T-helper 17 cell (primary cell): ENCODE measurements around the gene ACTR5. TPM values are rescaled to one million over a fixed set of nuclear protein-coding genes. Genes with fewer than 3 reads are reported as not detected.

Source experiments
- ATAC-seq: fragments of 150-1000 bp; cut with Tn5 transposase; 2 replicates; pipeline ENCODE4 v1.10.0; 2021; ENCODE audit warnings: mild to moderate bottlenecking, moderate library complexity
- DNase-seq, 3 donors: peaks; one replicate each; pipeline versions ENCODE4 v3.0.0 to v3.0.0-alpha.2; 2020 to 2021
- H3K9me3 ChIP-seq: one replicate; pipeline ENCODE4 v1.7.0; 2013; ENCODE audit warnings: low read length, mild to moderate bottlenecking; ENCODE audit not compliant: control insufficient read depth, poor library complexity, severe bottlenecking
- H3K27ac Mint-ChIP-seq: one replicate; pipeline ENCODE4 v1.8.0; 2022; ENCODE audit warnings: mild to moderate bottlenecking, moderate library complexity, mixed read lengths
- H3K27me3 Mint-ChIP-seq: one replicate; pipeline ENCODE4 v1.8.0; 2022; ENCODE audit warnings: mixed read lengths
- H3K36me3 Mint-ChIP-seq: one replicate; pipeline ENCODE4 v1.8.0; 2022; ENCODE audit warnings: low read depth, mixed read lengths
- H3K4me1 Mint-ChIP-seq: one replicate; pipeline ENCODE4 v1.8.0; 2022; ENCODE audit warnings: mild to moderate bottlenecking, mixed read lengths
- H3K4me3 Mint-ChIP-seq: one replicate; pipeline ENCODE4 v1.8.0; 2022; ENCODE audit warnings: mild to moderate bottlenecking, moderate library complexity, mixed read lengths
- total RNA-seq, 4 donors: library from RNA in 2 of 4; stranded (reverse) in 2 of 4; gene quantifications; one replicate each; pipeline ENCODE4 v1.2.3 and lab custom pipeline; 2022 to 2026

Gene ACTR5
- total RNA-seq, 2 donors from 2014 or later = 12.2 to 14.6 TPM

DNA sequence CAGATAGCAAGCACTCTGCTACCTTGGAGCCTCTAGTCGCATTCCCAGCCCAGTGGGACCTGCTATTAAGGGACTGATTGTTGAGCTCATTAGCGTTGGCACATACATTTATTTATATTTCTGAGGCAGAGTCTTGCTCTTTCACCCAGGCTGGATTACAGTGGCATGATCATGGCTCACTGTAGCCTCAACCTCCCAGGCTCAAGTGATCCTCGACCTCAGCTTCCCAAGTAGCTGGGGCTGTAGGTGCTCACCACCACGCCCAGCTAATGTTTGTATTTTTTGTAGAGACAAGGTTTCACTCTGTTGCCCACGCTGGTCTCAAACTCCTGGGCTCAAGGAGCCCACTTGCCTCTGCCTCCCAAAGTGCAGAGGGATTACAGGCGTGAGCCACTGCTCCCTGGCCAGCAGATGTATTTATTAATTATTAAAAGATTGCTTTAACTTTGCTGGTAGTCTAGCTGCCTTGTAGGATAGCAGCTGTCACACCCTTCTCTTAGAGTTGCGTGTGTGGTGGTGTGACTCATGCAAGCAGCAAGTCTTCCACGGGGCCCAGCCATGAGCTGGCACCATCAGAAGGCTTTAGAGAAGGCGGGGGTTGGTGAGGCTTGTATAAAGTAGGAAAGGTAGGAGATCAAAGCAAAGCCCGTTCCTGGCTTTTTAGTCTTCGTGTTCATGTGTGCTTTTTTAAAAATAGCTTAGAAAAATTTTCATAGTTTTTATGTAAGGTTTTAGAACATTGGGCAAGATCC, 16.5 kb downstream of the ACTR5 start:
- DNase-seq = no peak
- Mint-ChIP-seq H3K36me3 (peaks cover 29% of the 10 kb centered on the region), H3K4me1 (peaks cover 15% of the 10 kb centered on the region), H3K4me3 (no peak overlapping the region), H3K27me3 (no peaks in the 10 kb centered on the region), H3K27ac (no peak overlapping the region)
- ATAC-seq = no peak
- no peaks in the 10 kb centered on the region for H3K9me3 ChIP-seq

DNA sequence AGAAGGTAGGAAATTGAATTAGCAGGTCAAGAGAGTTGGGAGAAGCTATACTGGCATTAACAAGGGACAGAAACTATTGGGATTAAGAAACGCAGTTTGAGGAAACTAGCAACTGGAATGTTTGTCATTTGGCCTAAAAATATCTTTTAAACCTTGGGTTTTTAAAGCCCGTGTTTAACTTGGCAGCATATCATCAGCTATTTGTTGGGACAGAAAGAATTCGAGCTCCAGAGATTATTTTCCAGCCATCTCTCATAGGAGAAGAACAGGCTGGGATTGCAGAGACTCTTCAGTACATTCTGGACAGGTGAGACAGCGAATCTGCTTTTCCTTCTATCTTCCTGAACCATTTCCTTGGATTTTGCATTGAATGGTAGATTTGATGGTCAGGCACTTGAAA, 17.8 kb downstream of the ACTR5 start:
- no peaks in the 10 kb centered on the region for H3K27me3 Mint-ChIP-seq
- DNase-seq (no peak), ATAC-seq (no peak)
- H3K27ac Mint-ChIP-seq = peak overlapping the region; percentile 70
- peaks cover 23% of the 10 kb centered on the region for H3K36me3 Mint-ChIP-seq
- H3K4me1 Mint-ChIP-seq = peaks cover 12% of the 10 kb centered on the region
- no peak overlapping the region for H3K4me3 Mint-ChIP-seq
- no peaks in the 10 kb centered on the region for H3K9me3 ChIP-seq

DNA sequence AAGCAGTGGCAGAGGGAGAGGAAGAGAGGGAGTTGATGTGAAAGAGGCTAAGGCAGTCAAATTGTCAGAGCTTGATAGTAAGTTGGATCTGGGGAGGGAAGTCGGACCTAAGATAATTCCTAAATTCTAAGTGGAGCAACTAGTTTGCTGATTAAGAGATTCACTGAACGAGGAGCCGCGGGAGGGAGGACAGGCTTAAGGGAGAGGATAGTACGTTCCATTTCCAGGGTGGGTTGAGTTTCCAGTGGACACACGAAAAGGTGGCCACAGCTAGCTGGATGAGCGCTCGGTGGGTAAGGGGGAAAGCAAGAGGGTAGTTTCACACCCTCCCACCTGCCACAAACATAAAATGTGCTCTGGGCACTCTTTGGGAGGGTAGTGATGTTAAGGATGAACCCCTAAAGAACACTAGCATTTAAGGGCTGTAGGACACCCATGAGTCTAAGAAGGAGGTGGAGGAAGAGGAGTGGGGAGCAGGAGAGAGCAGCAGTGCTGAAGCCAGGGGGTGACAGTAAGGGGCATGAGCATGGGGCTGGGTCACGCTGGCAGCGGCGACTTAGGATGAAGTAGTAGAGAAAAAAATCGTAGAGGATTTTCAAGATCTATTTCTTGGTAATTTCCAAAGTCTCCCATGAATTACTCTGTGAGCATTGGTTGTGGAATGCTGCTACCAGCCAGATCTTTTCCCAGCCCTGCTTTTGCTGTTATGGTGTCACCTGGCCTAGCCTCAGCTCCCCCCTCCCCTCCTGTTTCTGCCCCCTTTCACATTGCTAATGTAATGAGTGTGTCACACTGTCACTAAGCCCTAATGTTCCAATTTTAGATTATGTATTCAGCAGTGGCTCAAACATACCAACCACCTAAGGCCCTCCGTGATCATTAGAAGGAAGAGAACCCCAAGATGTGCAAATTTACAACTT, 21.4 kb downstream of the ACTR5 start:
- Mint-ChIP-seq H3K27ac (peak overlapping the region; percentile 47), H3K36me3 (peaks cover 22% of the 10 kb centered on the region), H3K27me3 (no peaks in the 10 kb centered on the region), H3K4me3 (no peak overlapping the region), H3K4me1 (peaks cover 8% of the 10 kb centered on the region)
- H3K9me3 ChIP-seq = no peaks in the 10 kb centered on the region
- ATAC-seq (no peak), DNase-seq (no peak)

DNA sequence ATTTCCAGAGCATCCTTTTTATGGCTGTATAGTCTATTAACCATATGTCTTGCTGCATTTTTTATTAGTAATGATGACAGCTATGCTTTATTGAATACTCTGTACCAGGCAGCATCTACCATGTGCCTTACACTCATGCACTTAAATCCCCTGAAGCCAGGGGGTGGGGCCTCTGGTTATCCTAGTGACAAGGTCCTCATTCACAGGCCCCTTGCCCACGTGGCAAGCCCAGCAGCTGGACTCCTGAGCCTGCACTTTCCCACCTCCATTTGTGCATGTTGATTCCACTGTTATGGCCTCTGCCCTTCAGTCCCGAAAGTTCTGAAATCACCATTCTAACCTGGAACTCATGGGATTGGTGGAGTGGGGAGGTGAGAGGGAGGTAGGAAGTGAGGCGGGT, 22.3 kb downstream of the ACTR5 start:
- H3K4me1 Mint-ChIP-seq = peaks cover 6% of the 10 kb centered on the region
- H3K36me3 Mint-ChIP-seq = peaks cover 22% of the 10 kb centered on the region
- no peaks in the 10 kb centered on the region for H3K9me3 ChIP-seq
- no peak overlapping the region for H3K4me3 Mint-ChIP-seq
- no peak overlapping the region for H3K27ac Mint-ChIP-seq
- ATAC-seq (no peak), DNase-seq (no peak)
- H3K27me3 Mint-ChIP-seq = no peaks in the 10 kb centered on the region

DNA sequence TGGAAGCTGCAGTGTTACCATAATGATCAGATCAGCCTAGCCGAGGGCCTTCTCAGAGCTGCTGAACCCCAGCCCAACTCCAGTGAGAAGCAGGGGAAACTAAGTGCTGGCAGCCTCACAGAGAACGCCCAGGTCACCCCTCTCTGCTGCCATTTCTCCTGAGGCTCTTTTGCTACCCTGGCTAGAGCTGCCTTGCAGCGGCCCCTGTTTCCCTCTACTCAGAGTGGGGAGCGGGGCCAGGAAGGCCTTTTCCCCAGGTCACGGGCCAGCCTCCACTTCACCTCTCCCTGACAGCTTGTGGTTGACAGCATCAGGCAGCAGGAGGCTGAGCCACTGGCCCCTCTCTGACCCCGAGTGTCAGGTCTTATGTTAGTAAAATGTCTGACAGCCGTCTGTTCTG, 22.7 kb downstream of the ACTR5 start:
- DNase-seq = no peak
- Mint-ChIP-seq H3K36me3 (peaks cover 22% of the 10 kb centered on the region), H3K4me1 (peaks cover 6% of the 10 kb centered on the region), H3K4me3 (no peak overlapping the region), H3K27me3 (no peaks in the 10 kb centered on the region), H3K27ac (no peak overlapping the region)
- no peak for ATAC-seq
- H3K9me3 ChIP-seq = no peaks in the 10 kb centered on the region

DNA sequence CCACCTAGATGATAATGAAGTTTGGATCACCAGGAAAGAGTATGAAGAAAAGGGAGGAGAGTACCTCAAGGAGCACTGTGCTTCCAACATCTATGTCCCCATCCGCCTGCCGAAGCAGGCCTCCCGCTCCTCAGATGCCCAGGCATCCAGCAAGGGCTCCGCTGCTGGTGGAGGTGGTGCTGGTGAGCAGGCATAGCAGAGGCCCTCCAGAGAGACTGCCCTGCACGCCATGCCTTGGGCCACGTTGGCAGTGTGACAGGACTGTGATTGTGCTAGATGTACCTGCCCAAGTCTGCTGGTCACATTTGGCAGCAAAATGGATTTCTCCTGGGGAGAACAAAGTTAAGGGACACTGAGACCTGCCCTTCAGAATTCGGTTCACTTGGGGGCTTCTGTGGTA, 23.4 kb downstream of the ACTR5 start:
- H3K4me3 Mint-ChIP-seq = no peak overlapping the region

DNA sequence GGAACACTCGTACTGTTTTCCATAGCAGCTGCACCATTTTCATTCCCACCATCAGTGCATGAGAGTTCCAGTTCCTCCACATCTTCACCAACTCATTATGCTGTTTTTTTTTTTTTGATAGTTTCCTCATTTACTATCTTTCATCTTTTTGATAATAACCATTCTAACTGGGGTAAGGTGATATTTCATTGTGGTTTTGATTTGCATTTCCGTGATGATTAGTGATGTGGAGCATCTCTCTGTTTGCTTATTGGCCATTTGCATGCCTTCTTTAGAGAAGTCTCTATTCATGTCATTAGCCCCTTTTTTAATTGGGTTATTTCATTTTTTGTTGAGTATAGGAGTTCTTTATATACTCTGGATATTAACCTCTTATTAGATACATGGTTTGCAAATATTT, 25.9 kb downstream of the ACTR5 start:
- Mint-ChIP-seq H3K4me1 (peaks cover 5% of the 10 kb centered on the region), H3K27me3 (no peaks in the 10 kb centered on the region), H3K36me3 (peaks cover 18% of the 10 kb centered on the region), H3K27ac (no peak overlapping the region), H3K4me3 (no peak overlapping the region)
- no peak for DNase-seq
- no peak for ATAC-seq
- H3K9me3 ChIP-seq = no peaks in the 10 kb centered on the region

More for the DNA sequence above, 23.4 kb downstream of the ACTR5 start:
- no peaks in the 10 kb centered on the region for H3K27me3 Mint-ChIP-seq
- ATAC-seq (no peak), DNase-seq (no peak)
- H3K27ac Mint-ChIP-seq = no peak overlapping the region
- H3K4me1 Mint-ChIP-seq = peaks cover 6% of the 10 kb centered on the region
- no peaks in the 10 kb centered on the region for H3K9me3 ChIP-seq
- peaks cover 22% of the 10 kb centered on the region for H3K36me3 Mint-ChIP-seq

DNA sequence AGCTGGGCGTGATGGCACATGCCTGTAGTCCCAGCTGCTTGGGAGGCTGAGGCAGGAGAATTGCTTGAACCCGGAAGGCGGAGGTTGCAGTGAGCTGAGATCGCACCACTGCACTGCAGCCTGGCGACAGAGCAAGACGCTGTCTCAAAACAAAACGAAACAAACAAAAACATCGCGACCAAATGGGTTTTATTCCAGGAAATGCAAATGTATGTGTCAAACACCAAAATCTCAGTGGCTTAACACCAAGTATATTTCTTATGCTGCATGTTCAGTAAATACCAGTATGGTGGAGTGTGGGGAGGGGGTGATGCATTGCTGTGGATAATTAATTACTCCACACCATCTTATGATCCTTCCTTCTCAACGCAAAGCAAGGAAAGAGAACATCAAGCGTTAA, 28.1 kb downstream of the ACTR5 start:
- peaks cover 13% of the 10 kb centered on the region for H3K36me3 Mint-ChIP-seq
- H3K27ac Mint-ChIP-seq = no peak overlapping the region
- ATAC-seq = no peak
- no peaks in the 10 kb centered on the region for H3K27me3 Mint-ChIP-seq
- DNase-seq = no peak
- H3K4me3 Mint-ChIP-seq = no peak overlapping the region
- H3K4me1 Mint-ChIP-seq = peaks cover 4% of the 10 kb centered on the region
- no peaks in the 10 kb centered on the region for H3K9me3 ChIP-seq

DNA sequence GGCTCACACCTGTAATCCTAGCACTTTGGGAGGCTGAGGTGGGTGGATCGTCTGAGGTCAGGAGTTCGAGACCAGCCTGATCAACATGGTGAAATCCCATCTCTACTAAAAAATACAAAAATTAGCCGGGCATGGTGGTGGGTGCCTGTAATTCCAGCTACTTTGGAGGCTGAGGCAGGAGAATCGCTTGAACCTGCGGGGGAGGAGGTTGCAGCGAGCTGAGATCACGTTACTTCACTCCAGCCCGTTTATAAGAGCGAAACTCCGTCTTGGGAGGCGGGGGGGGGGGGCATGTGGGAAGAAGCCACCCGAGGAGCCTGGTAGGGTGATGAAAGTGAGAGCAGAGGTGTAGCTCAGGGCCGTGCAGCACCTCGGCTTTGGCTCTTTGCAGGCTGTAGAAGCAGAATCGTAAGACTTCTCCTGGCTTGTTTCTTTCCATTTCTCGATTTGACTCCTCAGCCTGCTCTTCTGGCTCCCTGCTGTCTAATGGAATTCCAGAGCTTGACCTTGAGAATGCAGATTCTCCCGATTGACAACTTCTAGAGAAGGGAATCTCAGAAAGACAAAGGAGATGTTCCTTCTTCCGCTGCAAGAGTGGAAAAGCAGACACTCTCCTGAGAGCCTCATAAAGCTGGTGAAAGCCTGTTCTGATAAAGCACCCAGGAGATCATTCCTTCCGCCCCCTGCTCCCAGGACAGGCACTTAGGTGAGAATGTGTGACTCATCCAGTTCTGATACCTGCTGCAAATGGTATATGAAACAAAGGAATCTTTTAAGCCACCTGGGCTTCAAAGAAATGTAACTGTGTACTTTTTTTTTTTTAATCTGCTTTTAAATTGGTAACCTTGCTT, 31.2 kb downstream of the ACTR5 start:
- no peaks in the 10 kb centered on the region for H3K36me3 Mint-ChIP-seq
- H3K27ac Mint-ChIP-seq = no peak overlapping the region
- H3K4me3 Mint-ChIP-seq = peak overlapping the region; percentile 45

DNA sequence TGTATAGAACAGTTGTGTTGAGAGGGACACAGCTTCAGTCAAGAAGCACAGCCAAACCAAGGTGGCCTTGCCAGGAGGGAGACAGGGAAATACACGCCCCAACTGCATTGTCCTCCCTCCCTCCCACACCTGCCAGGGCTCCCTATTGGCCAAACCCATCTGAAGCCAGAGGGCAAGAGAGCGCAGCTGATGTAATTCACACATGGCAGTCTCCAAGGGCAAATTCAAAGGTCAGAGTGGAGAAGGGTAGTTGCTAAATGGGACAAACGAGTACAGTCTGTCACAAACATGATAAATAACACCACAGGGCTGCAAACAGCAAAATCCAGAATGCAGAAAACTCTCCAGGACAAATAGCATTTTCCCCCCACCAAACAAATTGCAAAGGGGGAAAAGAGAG, 34.0 kb downstream of the ACTR5 start:
- ATAC-seq = no peak

More for the DNA sequence above, 31.2 kb downstream of the ACTR5 start:
- Mint-ChIP-seq H3K27me3 (no peaks in the 10 kb centered on the region), H3K4me1 (peaks cover 4% of the 10 kb centered on the region)
- ATAC-seq (no peak), DNase-seq (no peak)
- H3K9me3 ChIP-seq = no peaks in the 10 kb centered on the region

DNA sequence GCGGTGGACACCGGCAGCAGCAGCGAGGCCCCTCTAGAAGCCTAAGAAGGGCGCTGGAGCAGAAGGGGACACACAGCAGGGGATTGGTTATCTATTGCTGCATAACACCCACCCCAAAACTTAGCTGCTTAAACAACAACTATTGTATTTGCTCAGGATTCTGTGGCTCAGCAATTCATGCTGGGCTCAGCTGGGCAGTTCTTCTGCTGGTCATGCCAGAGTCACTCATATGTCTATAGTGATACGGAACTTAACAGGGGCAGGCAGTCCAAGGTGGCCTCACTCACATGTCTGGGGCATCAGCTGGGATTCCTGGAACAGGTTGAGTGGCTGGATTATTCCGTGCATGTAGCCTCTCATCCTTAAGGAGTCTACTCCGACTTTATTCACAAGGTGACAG, 39.6 kb downstream of the ACTR5 start:
- H3K4me1 Mint-ChIP-seq = peaks cover 5% of the 10 kb centered on the region

More for the DNA sequence above, 34.0 kb downstream of the ACTR5 start:
- no peak for DNase-seq
- H3K27ac Mint-ChIP-seq = peak overlapping the region; percentile 93
- H3K9me3 ChIP-seq = no peaks in the 10 kb centered on the region
- no peaks in the 10 kb centered on the region for H3K27me3 Mint-ChIP-seq
- H3K36me3 Mint-ChIP-seq = peaks cover 2% of the 10 kb centered on the region
- peaks cover 4% of the 10 kb centered on the region for H3K4me1 Mint-ChIP-seq
- no peak overlapping the region for H3K4me3 Mint-ChIP-seq

DNA sequence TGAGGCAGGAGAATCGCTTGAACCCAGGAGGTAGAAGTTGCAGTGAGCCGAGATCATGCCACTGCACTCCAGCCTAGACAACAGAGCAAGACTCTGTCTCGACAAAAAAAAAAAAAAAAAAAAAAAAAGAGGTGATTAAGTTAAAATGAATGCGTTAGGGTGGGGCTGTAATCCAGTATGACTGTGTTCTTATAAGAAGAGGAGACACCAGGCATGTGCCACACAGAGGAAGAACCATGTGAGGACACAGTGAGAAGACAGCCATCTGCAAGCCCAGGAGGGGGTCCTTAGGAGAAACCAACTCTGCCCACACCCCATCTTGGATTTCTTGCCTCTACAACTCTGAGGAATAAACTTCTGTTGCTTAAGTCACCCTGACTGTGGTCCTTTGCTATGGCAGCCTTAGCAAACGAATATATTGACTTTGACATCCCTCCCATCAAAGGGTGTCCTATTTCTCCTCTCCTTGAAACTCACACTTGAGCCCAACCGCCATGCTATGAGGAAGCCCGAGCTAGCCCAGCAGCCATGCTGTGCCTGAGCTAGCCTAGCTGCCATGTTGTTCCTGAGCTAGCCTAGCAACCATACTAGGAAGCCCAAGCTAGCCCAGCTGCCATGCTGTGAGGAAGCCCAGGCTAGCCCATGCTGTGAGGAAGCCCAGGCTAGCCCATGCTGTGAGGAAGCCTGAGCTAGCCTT, 41.4 kb downstream of the ACTR5 start:
- H3K9me3 ChIP-seq = no peaks in the 10 kb centered on the region
- DNase-seq (no peak), ATAC-seq (no peak)
- Mint-ChIP-seq H3K27me3 (no peaks in the 10 kb centered on the region), H3K4me1 (peaks cover 8% of the 10 kb centered on the region), H3K36me3 (peaks cover 2% of the 10 kb centered on the region), H3K27ac (no peak overlapping the region), H3K4me3 (no peak overlapping the region)

More for the DNA sequence above, 39.6 kb downstream of the ACTR5 start:
- H3K9me3 ChIP-seq = no peaks in the 10 kb centered on the region
- DNase-seq (no peak), ATAC-seq (no peak)
- Mint-ChIP-seq H3K4me3 (no peak overlapping the region), H3K27ac (no peak overlapping the region), H3K36me3 (peaks cover 2% of the 10 kb centered on the region), H3K27me3 (no peaks in the 10 kb centered on the region)
